Breast epithelium (tissue), 3 donors: ENCODE measurements around the gene C19orf85.

ENCODE experiments used
- POLR2A ChIP-seq: fragments of 450-650 bp; IDR thresholded peaks from one replicate; pipeline ENCODE4 v1.6.1; 2016; ENCODE audit warnings: antibody characterized with exemption, mild to moderate bottlenecking, moderate library complexity
- POLR2AphosphoS5 ChIP-seq, 3 donors: sonication (generic); formaldehyde crosslinking; IDR thresholded peaks; one replicate each; pipeline ENCODE4 v1.6.1; 2017; ENCODE audit warnings: antibody characterized with exemption in 3 of 3
- TF ChIP-seq, protein P1 (sequence below), 3 donors: fragments of 450-650 bp; IDR thresholded peaks; one replicate each; pipeline ENCODE4 v1.5.1; 2016 to 2017; ENCODE audit warnings: antibody characterized with exemption in 3 of 3, mild to moderate bottlenecking in 3 of 3, moderate library complexity in 3 of 3

DNA sequence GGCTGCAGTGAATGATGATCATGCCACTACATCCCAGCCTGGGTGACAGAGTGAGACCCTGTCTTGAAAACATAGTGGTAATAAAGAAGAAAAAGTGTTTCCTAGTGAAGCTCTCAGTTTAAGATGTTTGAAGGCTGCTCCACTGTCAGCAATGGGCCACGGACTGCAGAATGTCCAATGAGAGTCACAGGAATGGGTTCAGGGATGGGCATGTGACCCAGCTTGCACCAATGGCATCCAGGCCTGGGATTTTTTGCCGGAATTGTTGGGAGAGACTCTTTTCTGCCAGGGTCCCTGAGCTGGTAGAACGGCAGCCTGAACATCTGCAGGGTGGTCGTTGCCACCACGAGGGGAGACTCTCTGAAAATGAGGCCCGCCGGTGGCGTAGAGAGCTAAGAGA, 27.7 kb downstream of the C19orf85 start:
- TF ChIP-seq POLR2A, result no peak
- TF ChIP-seq, protein P1, sequence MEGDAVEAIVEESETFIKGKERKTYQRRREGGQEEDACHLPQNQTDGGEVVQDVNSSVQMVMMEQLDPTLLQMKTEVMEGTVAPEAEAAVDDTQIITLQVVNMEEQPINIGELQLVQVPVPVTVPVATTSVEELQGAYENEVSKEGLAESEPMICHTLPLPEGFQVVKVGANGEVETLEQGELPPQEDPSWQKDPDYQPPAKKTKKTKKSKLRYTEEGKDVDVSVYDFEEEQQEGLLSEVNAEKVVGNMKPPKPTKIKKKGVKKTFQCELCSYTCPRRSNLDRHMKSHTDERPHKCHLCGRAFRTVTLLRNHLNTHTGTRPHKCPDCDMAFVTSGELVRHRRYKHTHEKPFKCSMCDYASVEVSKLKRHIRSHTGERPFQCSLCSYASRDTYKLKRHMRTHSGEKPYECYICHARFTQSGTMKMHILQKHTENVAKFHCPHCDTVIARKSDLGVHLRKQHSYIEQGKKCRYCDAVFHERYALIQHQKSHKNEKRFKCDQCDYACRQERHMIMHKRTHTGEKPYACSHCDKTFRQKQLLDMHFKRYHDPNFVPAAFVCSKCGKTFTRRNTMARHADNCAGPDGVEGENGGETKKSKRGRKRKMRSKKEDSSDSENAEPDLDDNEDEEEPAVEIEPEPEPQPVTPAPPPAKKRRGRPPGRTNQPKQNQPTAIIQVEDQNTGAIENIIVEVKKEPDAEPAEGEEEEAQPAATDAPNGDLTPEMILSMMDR (IDR thresholded peaks at IDR 0.05), result no peak
- no peak for TF ChIP-seq POLR2AphosphoS5 (IDR thresholded peaks at IDR 0.05)
